ENCODE data around the gene ADGRV1.
"Not testable (repeated sequence)": the region's sequence is repeated elsewhere in the genome, so short reads cannot be mapped to it uniquely, and the experiment has no call there.

Gene ADGRV1

DNA sequence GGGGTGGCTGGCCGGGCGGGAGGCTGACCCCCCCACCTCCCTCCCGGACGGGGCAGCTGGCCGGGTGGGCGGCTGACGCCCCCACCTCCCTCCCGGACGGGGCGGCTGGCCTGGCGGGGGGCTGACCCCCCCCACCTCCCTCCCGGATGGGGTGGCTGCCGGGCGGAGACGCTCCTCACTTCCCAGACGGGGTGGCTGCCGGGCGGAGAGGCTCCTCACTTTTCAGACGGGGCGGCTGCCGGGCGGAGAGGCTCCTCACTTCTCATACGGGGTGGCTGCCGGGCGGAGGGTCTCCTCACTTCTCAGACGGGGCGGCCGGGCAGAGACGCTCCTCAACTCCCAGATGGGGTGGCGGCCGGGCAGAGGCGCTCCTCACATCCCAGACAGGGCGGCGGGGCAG is 37.2 kb downstream of the ADGRV1 start:
- not testable (repeated sequence) for DNase-seq

DNA sequence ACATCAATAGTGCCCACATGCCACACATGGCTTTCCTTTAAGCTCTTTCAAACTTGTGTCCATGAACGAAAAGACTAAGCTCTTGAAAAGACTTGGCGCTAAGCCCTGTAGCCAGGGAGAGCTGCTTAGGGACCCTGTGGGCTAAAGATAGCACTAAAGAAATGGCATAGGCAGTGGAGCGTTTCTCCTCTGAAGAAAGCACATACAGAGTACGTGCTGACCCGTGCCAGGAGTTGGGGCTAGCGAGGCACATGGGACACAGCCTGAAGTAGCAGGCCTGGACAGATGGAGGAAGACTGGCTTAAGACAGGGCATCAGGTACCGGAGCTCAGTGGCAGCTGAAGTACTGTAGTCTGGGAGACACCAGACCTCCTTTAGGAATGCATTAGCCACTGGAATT is 39.7 kb downstream of the ADGRV1 start:
- DNase-seq: no peak

- not testable (repeated sequence) for DNase-seq
Observed at GRCh38 chr5:90600307-90600706, 41.7 kb downstream of the ADGRV1 start.

DNA sequence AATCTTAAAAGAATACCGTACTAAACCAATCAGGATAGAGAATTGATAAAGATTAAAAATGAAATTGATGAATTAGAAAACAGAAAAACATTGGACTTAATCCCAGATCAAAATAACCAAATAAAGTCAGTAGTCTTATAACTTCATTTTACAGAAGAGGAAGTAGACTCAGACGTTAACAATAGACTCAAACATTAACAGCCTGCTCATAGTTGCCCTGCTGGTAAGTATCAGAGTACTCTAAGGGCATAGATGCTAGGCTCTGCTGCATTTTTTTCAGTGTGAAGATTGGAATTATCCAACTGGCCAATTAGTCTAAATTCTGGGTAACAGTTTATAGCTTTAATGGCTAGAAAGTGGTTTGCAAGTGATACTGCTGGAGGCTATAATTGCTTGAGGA is 42.9 kb downstream of the ADGRV1 start:
- DNase-seq: no peak

DNA sequence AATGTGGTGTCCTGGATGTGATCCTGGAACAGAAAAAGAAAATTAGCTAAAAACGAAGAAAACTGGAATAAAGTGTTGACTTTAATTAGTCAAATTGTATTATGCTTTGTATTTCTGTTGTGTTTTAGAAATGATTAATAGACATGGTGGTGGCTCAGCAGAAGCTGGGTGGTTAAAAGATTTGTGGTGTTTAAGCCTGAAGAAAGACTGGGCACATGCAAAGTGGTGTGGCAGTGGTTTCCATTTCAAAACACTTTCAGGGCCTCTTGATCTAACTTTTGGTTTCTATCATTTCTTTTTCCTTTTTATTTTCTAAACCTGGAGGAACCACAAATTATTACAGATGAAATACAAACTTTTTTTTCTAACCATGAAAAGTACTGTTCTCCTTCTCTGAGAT is 44.1 kb downstream of the ADGRV1 start:
- DNase-seq: no peak

GRCh38 chr5:90606539-90606938 is 47.9 kb downstream of the ADGRV1 start:
- no peak for DNase-seq

- DNase-seq: no peak
Observed at GRCh38 chr5:90612919-90613318, 54.3 kb downstream of the ADGRV1 start.

DNA sequence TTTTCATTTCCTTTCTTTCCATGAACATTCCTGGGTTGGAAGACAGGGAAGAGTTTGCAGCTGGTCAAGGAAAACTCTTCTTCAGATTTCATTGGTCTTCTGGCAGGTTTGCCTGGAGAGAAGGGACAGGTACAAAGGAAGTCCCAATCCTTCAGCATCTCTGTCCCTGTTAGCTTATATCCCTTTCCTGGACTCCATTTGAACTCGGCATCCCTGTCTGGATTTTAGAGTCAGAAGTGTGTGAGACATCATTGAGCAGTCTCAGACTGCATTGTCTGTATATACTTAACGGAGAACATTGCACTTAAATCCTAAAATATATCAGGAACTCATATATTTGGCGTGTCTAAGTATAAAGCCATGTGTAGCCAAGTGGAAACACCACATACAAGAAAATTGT is 54.9 kb downstream of the ADGRV1 start:
- no peak for DNase-seq

GRCh38 chr5:90613918-90614504 is 55.4 kb downstream of the ADGRV1 start:
- no peak for DNase-seq

- no peak for DNase-seq
Observed at GRCh38 chr5:90615355-90615754, 56.8 kb downstream of the ADGRV1 start.

DNA sequence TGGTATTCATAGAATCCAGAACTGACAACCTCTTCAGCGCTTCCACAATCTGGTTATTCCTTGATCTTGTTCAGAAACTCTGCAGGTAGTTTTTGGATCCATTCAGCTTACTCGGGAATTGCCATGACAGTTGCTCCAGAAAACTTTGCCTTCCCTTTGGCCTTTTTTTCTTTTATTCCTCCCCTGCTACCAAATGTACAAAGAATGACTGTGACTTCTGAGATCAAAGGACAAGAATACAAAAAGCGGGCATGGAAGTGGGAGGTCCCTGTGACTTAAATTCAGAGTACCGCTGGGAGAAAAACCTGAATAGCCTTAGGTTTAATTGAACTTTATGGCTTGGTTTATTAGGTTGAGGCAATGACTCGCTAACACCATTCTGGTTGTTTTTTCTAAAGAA is 59.5 kb downstream of the ADGRV1 start:
- no peak for DNase-seq

DNA sequence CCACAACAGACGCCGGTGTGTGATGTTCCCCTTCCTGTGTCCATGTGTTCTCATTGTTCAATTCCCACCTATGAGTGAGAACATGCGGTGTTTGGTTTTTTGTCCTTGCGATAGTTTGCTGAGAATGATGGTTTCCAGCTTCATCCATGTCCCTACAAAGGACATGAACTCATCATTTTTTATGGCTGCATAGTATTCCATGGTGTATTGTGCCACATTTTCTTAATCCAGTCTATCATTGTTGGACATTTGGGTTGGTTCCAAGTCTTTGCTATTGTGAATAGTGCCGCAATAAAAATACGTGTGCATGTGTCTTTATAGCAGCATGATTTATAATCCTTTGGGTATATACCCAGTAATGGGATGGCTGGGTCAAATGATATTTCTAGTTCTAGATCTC is 61.2 kb downstream of the ADGRV1 start:
- not testable (repeated sequence) for DNase-seq

GRCh38 chr5:90621848-90622247 is 63.3 kb downstream of the ADGRV1 start:
- DNase-seq: no peak

DNA sequence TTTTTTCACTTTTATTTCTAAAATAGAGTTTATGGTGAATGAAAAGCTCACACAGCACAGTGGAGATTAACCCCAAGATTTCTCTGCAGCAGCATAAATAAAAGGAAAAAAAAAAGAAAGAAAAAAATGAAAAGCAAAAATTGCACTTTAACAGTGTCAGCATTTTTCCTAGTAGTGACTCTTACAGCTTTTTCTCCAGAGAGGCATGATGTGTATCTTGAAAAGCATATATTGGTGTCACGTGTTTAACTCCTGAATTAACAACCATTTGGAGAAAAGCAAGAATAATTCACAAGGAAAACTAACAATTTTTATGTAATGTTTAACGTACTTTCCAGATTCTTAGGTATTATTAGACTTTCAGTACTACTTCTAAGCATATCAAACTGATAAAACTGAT is 67.9 kb downstream of the ADGRV1 start:
- DNase-seq: no peak

- no peak for DNase-seq
Observed at GRCh38 chr5:90628492-90628891, 69.9 kb downstream of the ADGRV1 start.

GRCh38 chr5:90632791-90633190 is 74.2 kb downstream of the ADGRV1 start:
- DNase-seq: no peak

DNA sequence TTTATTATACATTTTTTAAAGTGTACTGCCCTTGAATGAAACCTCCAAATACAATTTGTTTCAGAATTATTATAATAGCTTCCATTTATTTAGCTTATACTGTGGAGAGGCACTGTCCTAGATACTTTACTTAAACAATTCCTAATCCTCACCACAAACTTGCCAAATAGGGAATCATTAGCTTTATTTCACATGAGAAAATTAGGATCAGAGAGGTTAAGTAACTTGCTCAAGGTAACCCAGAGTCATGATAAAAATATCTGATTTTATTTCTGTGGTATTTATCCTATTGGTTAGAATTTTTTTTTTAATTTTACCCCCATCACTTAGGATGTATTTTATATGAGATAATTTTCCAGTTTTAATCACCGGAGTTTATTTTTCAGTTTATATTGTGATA is 78.4 kb downstream of the ADGRV1 start:
- DNase-seq: no peak

DNA sequence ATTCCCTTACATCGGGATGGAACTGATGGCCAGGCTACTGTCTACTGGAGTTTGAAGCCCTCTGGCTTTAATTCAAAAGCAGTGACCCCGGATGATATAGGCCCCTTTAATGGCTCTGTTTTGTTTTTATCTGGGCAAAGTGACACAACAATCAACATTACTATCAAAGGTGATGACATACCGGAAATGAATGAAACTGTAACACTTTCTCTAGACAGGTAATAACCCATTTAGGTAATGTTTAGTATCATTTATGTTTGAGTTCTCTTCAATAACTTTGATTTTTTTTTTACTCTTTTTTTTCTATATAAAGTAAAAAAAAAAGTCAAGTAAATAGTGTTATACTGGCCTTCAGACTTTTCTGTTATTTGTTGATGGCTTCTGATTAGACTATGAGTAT is 79.1 kb downstream of the ADGRV1 start:
- no peak for DNase-seq

DNA sequence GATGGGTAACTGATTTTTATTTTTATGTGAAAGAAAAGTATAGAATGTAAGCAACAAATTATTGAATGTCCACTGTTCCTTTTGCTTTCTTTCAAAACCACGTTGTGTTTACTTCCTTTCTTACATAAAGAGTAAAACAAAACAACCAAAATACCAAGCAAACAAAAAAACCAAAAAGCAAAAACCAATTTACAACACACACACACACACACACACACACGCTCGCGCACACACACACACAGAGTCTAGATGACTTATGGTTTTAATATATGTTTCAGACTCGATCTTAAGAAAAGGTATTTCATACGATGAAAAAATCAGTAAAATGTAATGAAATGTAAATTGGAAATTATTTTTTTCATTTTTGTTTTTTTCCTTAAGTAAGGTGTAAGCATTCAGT is 80.3 kb downstream of the ADGRV1 start:
- DNase-seq: no peak

GRCh38 chr5:90640484-90641059 is 82.0 kb downstream of the ADGRV1 start:
- DNase-seq: no peak

DNA sequence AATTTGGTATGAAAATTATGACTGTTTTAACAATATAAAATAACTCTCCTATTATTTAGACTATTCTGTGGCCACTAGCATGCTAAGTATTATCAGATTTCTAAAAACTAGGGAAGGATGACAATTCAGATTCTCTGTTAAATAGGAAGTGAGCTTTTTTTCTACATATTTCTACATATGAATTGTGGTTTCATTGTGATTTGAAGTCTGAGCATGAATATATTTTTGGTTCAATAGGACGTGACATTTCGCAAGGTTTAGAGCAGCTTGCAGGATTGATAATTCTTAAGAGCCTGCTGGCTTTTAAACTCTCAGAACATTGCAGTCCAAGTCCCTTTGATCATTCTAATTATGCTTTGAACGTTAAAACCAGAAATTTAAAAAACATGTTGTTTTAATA is 82.9 kb downstream of the ADGRV1 start:
- no peak for DNase-seq

- no peak for DNase-seq
Observed at GRCh38 chr5:90642706-90643229, 84.2 kb downstream of the ADGRV1 start.

DNA sequence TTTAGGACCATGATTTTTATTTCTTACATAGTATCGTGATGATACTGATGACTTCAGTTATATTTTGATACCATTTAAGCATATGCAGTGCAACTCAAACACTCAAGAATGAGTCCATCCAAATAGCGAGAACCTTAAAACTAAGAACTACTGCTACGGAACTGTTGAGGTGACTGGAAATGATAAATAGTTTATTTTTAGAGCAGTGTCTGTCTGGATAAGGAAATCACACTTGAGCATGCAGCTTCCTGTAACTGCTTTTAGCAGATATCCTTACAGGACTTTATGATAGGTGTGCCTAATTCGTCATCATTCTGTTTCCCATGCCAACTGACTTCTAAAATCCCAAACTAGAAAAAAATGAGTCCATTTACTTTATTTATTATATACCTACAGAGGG is 85.5 kb downstream of the ADGRV1 start:
- no peak for DNase-seq

DNA sequence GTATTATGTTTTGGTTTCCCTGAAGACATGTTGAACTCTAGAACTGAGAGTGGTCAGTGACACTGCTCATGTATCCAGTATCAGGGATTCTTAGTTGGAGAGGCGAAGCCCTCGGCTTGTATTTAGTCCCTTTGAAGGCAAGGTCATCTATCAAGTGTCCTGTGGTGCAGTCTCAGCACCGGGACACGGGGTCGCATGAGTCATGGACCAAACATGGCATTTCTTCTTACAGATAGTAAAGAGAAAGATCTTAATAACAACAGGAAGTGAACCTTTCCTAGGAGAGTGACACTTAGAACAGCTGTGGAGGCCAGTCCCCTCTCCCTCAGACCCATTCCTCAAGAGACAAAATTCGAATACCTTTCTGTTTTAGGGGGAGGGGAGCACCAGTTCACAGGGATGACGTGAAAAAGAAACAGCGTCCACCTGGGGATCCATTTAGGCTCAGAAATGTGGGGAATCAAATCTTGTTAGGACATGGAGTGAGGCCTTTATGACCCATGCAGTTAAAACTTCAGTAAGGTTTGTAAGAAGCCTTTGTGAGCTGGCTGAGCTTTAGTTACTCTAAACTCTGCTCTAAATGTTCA is 86.5 kb downstream of the ADGRV1 start:
- no peak for DNase-seq

GRCh38 chr5:90650767-90651166 is 92.2 kb downstream of the ADGRV1 start:
- no peak for DNase-seq
